ENCODE data around the gene DMXL1. TPM values are rescaled to one million over a fixed set of nuclear protein-coding genes. Genes with fewer than 3 reads are reported as not detected.

The DMXL1 gene
- total and polyA plus RNA-seq, 2 experiments from 2014 or later: 28.4 to 41.7 TPM

- H3K4me1 ChIP-seq (ENCODE audit: insufficient read depth): peaks cover 20% of the 10 kb centered on the region; the same call in 1 of the 2 replicates
- H3K9me2 ChIP-seq (ENCODE audit: insufficient read depth): no peaks in the 10 kb centered on the region
- Mint-ChIP-seq H3K9me3 (no peaks in the 10 kb centered on the region), H3K4me1 (peaks cover 9% of the 10 kb centered on the region; the same call in 2 of the 3 replicates), H3K4me3 (no peak overlapping the region), H3K27ac (no peak overlapping the region; the same call in 1 of the 2 replicates), H3K27me3 (ENCODE audit: insufficient read depth, low read depth, poor library complexity) (no peaks in the 10 kb centered on the region), H3K36me3 (ENCODE audit: low read depth) (peaks cover 3% of the 10 kb centered on the region; the same call in 2 of the 3 replicates)
- no peak overlapping the region for H2AFZ ChIP-seq
- H3K27me3 ChIP-seq (ENCODE audit: insufficient read depth): no peaks in the 10 kb centered on the region
- no peaks in the 10 kb centered on the region for H4K20me1 ChIP-seq (replicated peaks; ENCODE audit: insufficient read depth)
- peaks cover 6% of the 10 kb centered on the region; the same call in 1 of the 2 replicates for H3K36me3 ChIP-seq (ENCODE audit: insufficient read depth)
- H3F3A ChIP-seq (replicated peaks; ENCODE audit: low read depth): no peaks in the 10 kb centered on the region
- DNase-seq (ENCODE audit: low spot score) (no peak), ATAC-seq (no peak)
- TF ChIP-seq ZNF331 (CRISPR knock-in tag; IDR thresholded peaks at IDR 0.05; ENCODE audit: low read depth): no peak
- TF ChIP-seq EZH2 (IDR thresholded peaks at IDR 0.05; ENCODE audit: low read depth, unreplicated experiment): no peak
- TF ChIP-seq CREB1 (CRISPR knock-in tag; IDR thresholded peaks at IDR 0.05; ENCODE audit: low read depth): no peak
- no peak for TF ChIP-seq REST (IDR thresholded peaks at IDR 0.05; ENCODE audit: unreplicated experiment)
- TF ChIP-seq ZNF114 (CRISPR knock-in tag; IDR thresholded peaks at IDR 0.05): no peak
- TF ChIP-seq EZH2phosphoT487 (IDR thresholded peaks at IDR 0.05; ENCODE audit: unreplicated experiment): no peak
- H3K4me3 ChIP-seq: no peak overlapping the region
- H3K27ac ChIP-seq (ENCODE audit: low read depth): no peak overlapping the region
- no peaks in the 10 kb centered on the region for H3K79me2 ChIP-seq (replicated peaks; ENCODE audit: insufficient read depth)
- H3K4me2 ChIP-seq: no peak overlapping the region
Measured at GRCh38 chr5:119190470-119191095, 119.7 kb downstream of the DMXL1 start.

- H3K4me1 ChIP-seq (ENCODE audit: insufficient read depth): peaks cover 16% of the 10 kb centered on the region; the same call in 1 of the 2 replicates
- peaks cover 6% of the 10 kb centered on the region; the same call in 2 of the 3 replicates for H3K4me1 Mint-ChIP-seq
- no peak overlapping the region for H3K4me3 Mint-ChIP-seq
- peaks cover 6% of the 10 kb centered on the region; the same call in 1 of the 2 replicates for H3K36me3 ChIP-seq (ENCODE audit: insufficient read depth)
- ATAC-seq (no peak), DNase-seq (ENCODE audit: low spot score) (no peak)
- H3K4me2 ChIP-seq: no peak overlapping the region
- H2AFZ ChIP-seq: no peak overlapping the region
- no peaks in the 10 kb centered on the region for H3K79me2 ChIP-seq (replicated peaks; ENCODE audit: insufficient read depth)
- no peaks in the 10 kb centered on the region for H4K20me1 ChIP-seq (replicated peaks; ENCODE audit: insufficient read depth)
- no peaks in the 10 kb centered on the region for H3K27me3 Mint-ChIP-seq (ENCODE audit: insufficient read depth, low read depth, poor library complexity)
- H3K36me3 Mint-ChIP-seq (ENCODE audit: low read depth): peaks cover 3% of the 10 kb centered on the region; the same call in 2 of the 3 replicates
- H3K27ac Mint-ChIP-seq: no peak overlapping the region
- no peaks in the 10 kb centered on the region for H3F3A ChIP-seq (replicated peaks; ENCODE audit: low read depth)
- no peaks in the 10 kb centered on the region for H3K9me3 Mint-ChIP-seq
- H3K4me3 ChIP-seq: no peak overlapping the region
- H3K9me2 ChIP-seq (ENCODE audit: insufficient read depth): no peaks in the 10 kb centered on the region
- no peaks in the 10 kb centered on the region for H3K27me3 ChIP-seq (ENCODE audit: insufficient read depth)
- H3K27ac ChIP-seq (ENCODE audit: low read depth): no peak overlapping the region
- TF ChIP-seq ETS1 (IDR thresholded peaks at IDR 0.05) (no peak), ZNF462 (CRISPR knock-in tag; IDR thresholded peaks at IDR 0.05) (no peak), ZNF114 (CRISPR knock-in tag; IDR thresholded peaks at IDR 0.05) (no peak), STAT1 (IDR thresholded peaks at IDR 0.05; ENCODE audit: unreplicated experiment) (no peak), CREB1 (CRISPR knock-in tag; IDR thresholded peaks at IDR 0.05; ENCODE audit: low read depth) (no peak)
Measured at GRCh38 chr5:119191944-119192343, 121.1 kb downstream of the DMXL1 start.
